ENCODE data around the gene PPP1R12B.
"Not testable (repeated sequence)": the region's sequence is repeated elsewhere in the genome, so short reads cannot be mapped to it uniquely, and the experiment has no call there.

DNA sequence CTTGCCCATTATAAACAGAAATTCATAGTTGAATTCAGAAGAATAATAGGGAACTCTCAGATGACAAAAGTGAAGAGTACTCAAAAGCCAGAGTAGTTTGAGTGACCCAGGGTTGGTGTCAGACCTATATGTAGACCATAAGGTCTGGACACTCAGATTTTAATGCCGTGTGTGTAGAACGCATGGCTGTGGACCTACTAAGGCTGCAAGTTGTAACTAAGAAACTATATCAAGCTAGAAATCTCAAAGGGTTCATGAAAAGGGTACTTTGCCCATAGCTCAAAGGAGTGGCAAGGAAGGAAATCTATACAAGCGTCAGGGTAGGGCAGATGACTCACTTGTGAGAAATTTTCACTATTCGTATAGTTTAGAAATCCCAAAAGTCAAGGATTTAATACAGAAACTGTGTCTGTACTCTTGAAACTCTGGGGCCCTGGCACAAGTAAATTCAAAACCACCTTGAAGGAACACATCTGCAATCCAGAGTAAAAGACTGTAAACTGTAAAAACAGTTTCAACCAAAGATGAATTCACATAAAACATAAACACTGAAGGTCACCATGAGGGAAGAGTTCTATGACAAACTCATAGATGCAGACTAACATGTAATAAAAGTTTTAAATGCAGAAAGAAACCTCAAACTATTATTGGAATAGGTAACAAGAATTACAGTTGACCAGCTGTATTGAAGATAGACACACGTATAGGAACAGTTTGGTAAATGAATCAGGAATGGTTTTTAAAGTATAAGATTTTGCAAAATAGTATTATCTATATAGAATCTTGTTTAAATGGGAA lies 108.1 kb downstream of the PPP1R12B start:
- TF ChIP-seq, protein P1, sequence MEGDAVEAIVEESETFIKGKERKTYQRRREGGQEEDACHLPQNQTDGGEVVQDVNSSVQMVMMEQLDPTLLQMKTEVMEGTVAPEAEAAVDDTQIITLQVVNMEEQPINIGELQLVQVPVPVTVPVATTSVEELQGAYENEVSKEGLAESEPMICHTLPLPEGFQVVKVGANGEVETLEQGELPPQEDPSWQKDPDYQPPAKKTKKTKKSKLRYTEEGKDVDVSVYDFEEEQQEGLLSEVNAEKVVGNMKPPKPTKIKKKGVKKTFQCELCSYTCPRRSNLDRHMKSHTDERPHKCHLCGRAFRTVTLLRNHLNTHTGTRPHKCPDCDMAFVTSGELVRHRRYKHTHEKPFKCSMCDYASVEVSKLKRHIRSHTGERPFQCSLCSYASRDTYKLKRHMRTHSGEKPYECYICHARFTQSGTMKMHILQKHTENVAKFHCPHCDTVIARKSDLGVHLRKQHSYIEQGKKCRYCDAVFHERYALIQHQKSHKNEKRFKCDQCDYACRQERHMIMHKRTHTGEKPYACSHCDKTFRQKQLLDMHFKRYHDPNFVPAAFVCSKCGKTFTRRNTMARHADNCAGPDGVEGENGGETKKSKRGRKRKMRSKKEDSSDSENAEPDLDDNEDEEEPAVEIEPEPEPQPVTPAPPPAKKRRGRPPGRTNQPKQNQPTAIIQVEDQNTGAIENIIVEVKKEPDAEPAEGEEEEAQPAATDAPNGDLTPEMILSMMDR (IDR thresholded peaks at IDR 0.05) = not testable (repeated sequence)
- TF ChIP-seq POLR2A (IDR thresholded peaks at IDR 0.05) = not testable (repeated sequence)
